IMR-90 (cell line): Measurements from ENCODE around the gene CA12. TPM values are rescaled to one million over a fixed set of nuclear protein-coding genes. Genes with fewer than 3 reads are reported as not detected.

Experiments used
- ATAC-seq: fragments of 200-7000 bp; cut with Tn5 transposase; 2 replicates; pipeline ENCODE4 v1.9.1; 2020; ENCODE audit warnings: low read depth, mild to moderate bottlenecking, moderate library complexity
- BruUV-seq: library from RNA; stranded (reverse); fragments of 400-500 nt; replicated peaks from 2 replicates; lab custom pipeline; 2021; lab: Mats Ljungman, UMichigan
- CTCF ChIA-PET: fragments of 300-600 bp; formaldehyde crosslinking; extraction: SDS; loops from one replicate; lab custom pipeline; 2021; ENCODE audit warnings: antibody characterized with exemption; lab: Yijun Ruan, JAX
- POLR2A ChIA-PET: fragments of 300-600 bp; sonication (Branson Sonifier 250); formaldehyde crosslinking; loops from one replicate; lab custom pipeline; 2022; ENCODE audit warnings: antibody characterized with exemption; ENCODE audit not compliant: unreplicated experiment; lab: Charles Lee
- DNase-seq: peaks from one replicate; pipeline ENCODE4 v3.0.0; 2013
- H2AFZ ChIP-seq: replicated peaks from 2 replicates; pipeline ENCODE3; 2013; ENCODE audit warnings: low read length, mild to moderate bottlenecking; ENCODE audit not compliant: poor library complexity
- H2AK5ac ChIP-seq: 2 replicates; pipeline ENCODE4 v1.6.1; 2013; ENCODE audit warnings: low read depth, low read length, inconsistent platforms
- H2AK9ac ChIP-seq: replicated peaks from 2 replicates; pipeline ENCODE3; 2013; ENCODE audit warnings: mild to moderate bottlenecking, low read depth, low read length, moderate library complexity; ENCODE audit not compliant: poor library complexity
- H2BK120ac ChIP-seq: 2 replicates; pipeline ENCODE4 v1.6.1; 2013; ENCODE audit warnings: low read depth, low read length, inconsistent platforms
- H2BK15ac ChIP-seq: 3 replicates; pipeline ENCODE4 v1.6.1; 2013; ENCODE audit warnings: low read depth, low read length, inconsistent platforms
- H2BK20ac ChIP-seq: 2 replicates; pipeline ENCODE4 v1.6.1; 2013; ENCODE audit warnings: low read depth, mild to moderate bottlenecking, inconsistent platforms, low read length, moderate library complexity
- H2BK5ac ChIP-seq: 2 replicates; pipeline ENCODE4 v1.6.1; 2013; ENCODE audit warnings: mild to moderate bottlenecking, low read depth, low read length, inconsistent platforms; ENCODE audit not compliant: poor library complexity, severe bottlenecking
- H3K14ac ChIP-seq: replicated peaks from 2 replicates; pipeline ENCODE4 v1.6.1; 2013; ENCODE audit warnings: low read depth, low read length, inconsistent platforms
- H3K18ac ChIP-seq: 2 replicates; pipeline ENCODE4 v1.6.1; 2013; ENCODE audit warnings: low read depth, low read length, control low read depth
- H3K23ac ChIP-seq: 2 replicates; pipeline ENCODE4 v1.6.1; 2013; ENCODE audit warnings: low read depth, low read length, inconsistent platforms
- H3K27ac ChIP-seq: 2 replicates; pipeline ENCODE4 v1.5.1; 2013; ENCODE audit warnings: mild to moderate bottlenecking, control low read depth, low read length; ENCODE audit not compliant: insufficient read depth
- H3K27me3 ChIP-seq: 2 replicates; pipeline ENCODE4 v1.6.1; 2013; ENCODE audit warnings: low read length; ENCODE audit not compliant: control insufficient read depth, insufficient read depth
- H3K36me3 ChIP-seq: 2 replicates; pipeline ENCODE4 v1.6.1; 2013; ENCODE audit warnings: low read length, mixed read lengths; ENCODE audit not compliant: control insufficient read depth, insufficient read depth
- H3K4ac ChIP-seq: 2 replicates; pipeline ENCODE4 v1.6.1; 2013; ENCODE audit warnings: low read depth, low read length, inconsistent platforms
- H3K4me1 ChIP-seq: 2 replicates; pipeline ENCODE4 v1.6.1; 2013; ENCODE audit warnings: low read length, mixed read lengths; ENCODE audit not compliant: control insufficient read depth, insufficient read depth
- H3K4me2 ChIP-seq: 2 replicates; pipeline ENCODE4 v1.6.1; 2013; ENCODE audit warnings: low read depth, mild to moderate bottlenecking, control low read depth, low read length, moderate library complexity
- H3K4me3 ChIP-seq: 2 replicates; pipeline ENCODE4 v1.5.1; 2013; ENCODE audit warnings: low read depth, mild to moderate bottlenecking, control low read depth, low read length, moderate library complexity; ENCODE audit not compliant: insufficient read depth
- H3K56ac ChIP-seq: 2 replicates; pipeline ENCODE4 v1.6.1; 2013; ENCODE audit warnings: low read length, inconsistent platforms; ENCODE audit not compliant: insufficient read depth; ENCODE audit errors: extremely low read depth
- H3K79me1 ChIP-seq, 2 experiments: 2 replicates each; pipeline ENCODE4 v1.6.1; 2013; ENCODE audit warnings: low read length in 2 of 2, inconsistent platforms in 1 of 2, low read depth in 1 of 2
- H3K9ac ChIP-seq: 2 replicates; pipeline ENCODE4 v1.6.1; 2013; ENCODE audit warnings: low read depth, low read length, control low read depth
- H3K9me1 ChIP-seq: 2 replicates; pipeline ENCODE4 v1.6.1; 2013; ENCODE audit warnings: low read length, inconsistent platforms; ENCODE audit not compliant: insufficient read depth
- H3K9me3 ChIP-seq: 2 replicates; pipeline ENCODE4 v1.6.1; 2013; ENCODE audit warnings: low read length; ENCODE audit not compliant: control insufficient read depth, insufficient read depth
- H4K20me1 ChIP-seq: 2 replicates; pipeline ENCODE4 v1.6.1; 2013; ENCODE audit warnings: low read length, inconsistent platforms; ENCODE audit not compliant: insufficient read depth
- H4K5ac ChIP-seq: 2 replicates; pipeline ENCODE4 v1.6.1; 2013; ENCODE audit warnings: mild to moderate bottlenecking, low read depth, low read length, control low read depth
- H4K8ac ChIP-seq, 2 experiments: 2 replicates each; pipeline ENCODE4 v1.6.1; 2013; ENCODE audit warnings: low read depth in 2 of 2, low read length in 2 of 2, control low read depth in 1 of 2, inconsistent platforms in 1 of 2
- H4K91ac ChIP-seq: 2 replicates; pipeline ENCODE4 v1.6.1; 2013; ENCODE audit warnings: low read depth, low read length, inconsistent platforms; ENCODE audit not compliant: insufficient read depth
- CEBPB ChIP-seq: IDR thresholded peaks from 2 replicates; pipeline ENCODE4 v1.6.1; 2012; ENCODE audit warnings: low read depth, low read length, improper control_type of control experiment
- MAZ ChIP-seq: IDR thresholded peaks from 2 replicates; pipeline ENCODE4 v1.6.1; 2012; ENCODE audit warnings: low read depth, mild to moderate bottlenecking, low read length, improper control_type of control experiment, moderate library complexity, borderline replicate concordance
- NFE2L2 ChIP-seq: fragments of 150-350 bp; IDR thresholded peaks from 2 replicates; pipeline ENCODE4 v1.6.1; 2016; ENCODE audit warnings: low read depth, mild to moderate bottlenecking, low read length
- POLR2A ChIP-seq: IDR thresholded peaks from 2 replicates; pipeline ENCODE4 v1.6.1; 2012; ENCODE audit warnings: mild to moderate bottlenecking, low read depth, low read length
- WGBS, 2 experiments: methylation state at CpG; one replicate each; pipeline versions ENCODE4 v1.1.5 to v1.1.7; 2013; ENCODE audit warnings: missing lambda C conversion rate in 2 of 2; ENCODE audit not compliant: insufficient read length in 1 of 2; ENCODE audit errors: extremely low coverage in 2 of 2; 5-methylcytosine and 5-hydroxymethylcytosine counted together
- dilution Hi-C: fragments of 300-500 bp; cut with HindIII; formaldehyde crosslinking; loops from one replicate; pipeline ENCODE4 v1.14.3; 2018; ENCODE audit warnings: low sequenced_read_pairs; ENCODE audit not compliant: unreplicated experiment
- in situ Hi-C: fragments of 300-500 bp; cut with MboI; formaldehyde crosslinking; loops from 3 replicates; pipeline ENCODE4 v1.14.3; 2019; ENCODE audit warnings: low sequenced_read_pairs, inconsistent platforms, mixed read lengths
- intact Hi-C: fragments of 100-400 bp; cut with micrococcal nuclease; formaldehyde crosslinking; loops from 2 replicates; pipeline ENCODE4 v1.10.0; 2022
- polyA plus RNA-seq, 3 experiments: library from polyadenylated mRNA; depleted of rRNA; stranded (reverse); fragments of >200 nt; gene quantifications; 2 replicates each; pipeline ENCODE4 v1.2.3, GENCODE V29; 2012; ENCODE audit warnings: low replicate concordance in 1 of 3
- total RNA-seq: library from RNA; depleted of rRNA; stranded (reverse); fragments of >200 nt; gene quantifications from 2 replicates; pipeline ENCODE4 v1.2.3, GENCODE V29; 2012
- TF ChIP-seq, protein P1 (sequence below): fragments of 150-350 bp; IDR thresholded peaks from 2 replicates; pipeline ENCODE4 v1.6.1; 2017; ENCODE audit warnings: mild to moderate bottlenecking, antibody characterized with exemption, low read length, low read depth

The CA12 gene
- total and polyA plus RNA-seq, 2 of the 4 experiments (the other 2 are of a cell fraction), result 33.7 to 52.6 TPM

DNA sequence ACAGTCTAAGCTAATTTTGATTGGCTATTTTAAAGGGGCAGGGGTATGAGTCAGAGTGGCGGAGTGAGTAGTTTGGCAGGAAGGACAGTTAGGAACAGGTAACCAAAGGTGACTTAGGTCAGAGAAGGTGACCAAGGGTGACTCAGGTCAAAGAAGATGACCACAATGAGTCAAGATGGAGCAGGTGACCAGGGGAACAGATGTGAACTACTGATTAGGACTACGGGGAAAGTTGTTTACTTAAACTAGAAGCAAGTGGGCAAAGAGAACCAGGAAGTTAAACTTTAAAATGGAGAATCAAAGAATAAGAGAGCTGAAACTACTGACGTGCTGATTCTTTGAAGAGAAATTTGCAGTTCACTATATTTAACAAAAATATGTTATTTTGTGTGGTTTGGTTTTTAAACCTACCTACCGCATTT is 14.1 kb upstream of the CA12 start:
- H2BK5ac ChIP-seq, result no peak overlapping the region
- no peak overlapping the region for H3K18ac ChIP-seq
- H3K79me1 ChIP-seq, result no peaks in the 10 kb centered on the region
- no peak overlapping the region for H3K23ac ChIP-seq
- 0 out of 2 replicates have a peak, but pooled peaks cover 4% of the 10 kb centered on the region for H3K27me3 ChIP-seq
- H2BK20ac ChIP-seq, result no peak overlapping the region
- BruUV-seq, result no TSS peak
- ATAC-seq (no peak), DNase-seq (no peak)
- H2BK15ac ChIP-seq, result no peak overlapping the region
- H2AFZ ChIP-seq, result no peak overlapping the region
- 100% methylated on average over 1 of the region's 4 CpGs; no CpG with 5 or more reads in 1 of the 2 experiments for WGBS, 2 experiments
- no peaks in the 10 kb centered on the region for H3K36me3 ChIP-seq
- H3K14ac ChIP-seq, result no peak overlapping the region
- no peak for TF ChIP-seq CEBPB
- TF ChIP-seq, protein P1, sequence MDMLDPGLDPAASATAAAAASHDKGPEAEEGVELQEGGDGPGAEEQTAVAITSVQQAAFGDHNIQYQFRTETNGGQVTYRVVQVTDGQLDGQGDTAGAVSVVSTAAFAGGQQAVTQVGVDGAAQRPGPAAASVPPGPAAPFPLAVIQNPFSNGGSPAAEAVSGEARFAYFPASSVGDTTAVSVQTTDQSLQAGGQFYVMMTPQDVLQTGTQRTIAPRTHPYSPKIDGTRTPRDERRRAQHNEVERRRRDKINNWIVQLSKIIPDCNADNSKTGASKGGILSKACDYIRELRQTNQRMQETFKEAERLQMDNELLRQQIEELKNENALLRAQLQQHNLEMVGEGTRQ, result no peak
- no peak for TF ChIP-seq POLR2A
- no peak for TF ChIP-seq MAZ
- TF ChIP-seq NFE2L2, result no peak
- H4K20me1 ChIP-seq, result no peaks in the 10 kb centered on the region
- H3K4me3 ChIP-seq, result no peak overlapping the region
- H3K4me1 ChIP-seq, result no peaks in the 10 kb centered on the region
- H3K27ac ChIP-seq, result no peak overlapping the region
- H3K56ac ChIP-seq, result no peak overlapping the region
- intact Hi-C loops, result no loop called here
- no peaks in the 10 kb centered on the region for H3K9me1 ChIP-seq
- no peak overlapping the region for H2BK120ac ChIP-seq
- H4K5ac ChIP-seq, result no peak overlapping the region
- H4K8ac ChIP-seq, result no peak overlapping the region
- no peak overlapping the region for H4K91ac ChIP-seq
- dilution Hi-C loops, result no loop called here
- H3K4ac ChIP-seq, result no peak overlapping the region
- H3K9ac ChIP-seq, result no peak overlapping the region
- H3K9me3 ChIP-seq, result no peaks in the 10 kb centered on the region
- CTCF ChIA-PET, result no interaction called here
- no peak overlapping the region for H2AK9ac ChIP-seq
- H2AK5ac ChIP-seq, result no peak overlapping the region
- in situ Hi-C loops, result no loop called here
- POLR2A ChIA-PET, result no interaction called here
- H3K4me2 ChIP-seq, result no peak overlapping the region
